GM18519 (cell line): Measurements from ENCODE around the gene LMOD1.

Source experiments
- ATAC-seq: cut with Tn5 transposase; IDR thresholded peaks from one replicate; pipeline ENCODE4 v1.9.1; 2021; ENCODE audit warnings: mild to moderate bottlenecking, moderate library complexity; ENCODE audit not compliant: unreplicated experiment, low FRiP score

Gene LMOD1

DNA sequence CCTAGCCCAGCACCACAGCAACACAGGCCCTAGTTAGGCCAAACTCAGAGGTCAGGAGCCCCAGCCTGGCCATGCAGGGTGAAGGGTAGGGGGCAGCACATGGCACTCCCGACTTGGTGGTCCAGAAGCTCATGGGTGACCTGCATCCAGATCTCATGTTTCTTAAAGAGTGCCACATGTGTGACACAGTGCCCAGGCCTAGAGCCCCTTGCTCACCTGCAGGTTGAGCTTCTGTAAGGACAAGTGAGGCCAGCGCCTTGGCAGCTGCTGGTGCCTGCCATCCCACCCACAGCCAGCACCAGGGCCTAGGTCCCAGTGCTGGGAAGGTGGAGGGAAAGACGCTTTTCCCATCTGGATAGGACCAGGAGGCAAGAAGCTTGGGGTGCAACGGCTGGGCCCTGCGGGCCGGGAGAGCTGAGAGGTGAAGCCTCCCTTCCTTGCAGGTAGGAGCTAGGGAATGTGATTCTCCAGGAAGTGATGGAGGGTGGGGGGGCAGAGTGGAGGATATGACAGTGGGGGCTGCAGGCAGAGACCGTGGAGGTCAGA lies 51.2 kb downstream of the LMOD1 start:
- no peak for ATAC-seq

- ATAC-seq: no peak
Observed at GRCh38 chr1:201894343-201895119, 51.8 kb downstream of the LMOD1 start.

DNA sequence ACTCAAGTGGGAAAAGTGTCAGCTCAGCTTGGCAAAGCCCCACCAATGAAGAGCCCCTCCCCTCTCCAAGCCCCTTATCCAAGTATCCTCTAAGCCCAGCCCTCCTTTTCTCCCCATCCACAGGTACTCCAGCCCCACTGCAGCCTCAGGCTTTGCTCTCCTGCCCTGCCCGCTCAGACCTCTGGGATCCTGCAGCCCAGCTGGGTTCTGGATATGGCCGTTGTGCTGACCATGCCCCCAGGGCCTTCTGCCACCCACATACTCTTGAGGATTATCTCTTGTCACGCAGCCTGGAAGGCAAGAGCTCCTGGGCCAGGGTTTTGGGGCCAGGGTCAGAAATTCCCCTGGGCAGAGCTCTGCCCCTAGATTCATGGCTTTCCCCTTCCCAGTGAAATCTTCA lies 52.9 kb downstream of the LMOD1 start:
- ATAC-seq: no peak

DNA sequence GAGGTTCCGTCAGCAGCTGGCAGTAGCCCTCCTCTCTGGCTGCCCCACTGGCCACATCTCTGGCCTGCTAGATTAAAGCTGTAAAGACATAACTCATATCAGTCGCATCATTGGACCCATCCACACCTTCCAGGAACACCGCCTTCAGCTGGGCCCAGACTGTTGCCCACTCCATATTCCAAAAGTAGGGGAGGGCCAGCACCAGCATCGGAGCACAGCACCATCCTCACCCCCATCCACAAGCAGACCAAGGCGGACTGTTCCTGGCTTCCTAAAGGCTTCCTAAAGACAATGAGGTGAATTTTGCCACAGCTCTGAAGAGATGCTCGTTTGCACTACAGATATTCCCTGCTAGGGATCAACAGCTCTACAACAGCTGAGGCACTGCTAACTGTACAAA lies 54.1 kb downstream of the LMOD1 start:
- no peak for ATAC-seq

- no peak for ATAC-seq
Observed at GRCh38 chr1:201891451-201892045, 54.8 kb downstream of the LMOD1 start.

GRCh38 chr1:201890806-201891450 lies 55.4 kb downstream of the LMOD1 start:
- ATAC-seq: no peak

DNA sequence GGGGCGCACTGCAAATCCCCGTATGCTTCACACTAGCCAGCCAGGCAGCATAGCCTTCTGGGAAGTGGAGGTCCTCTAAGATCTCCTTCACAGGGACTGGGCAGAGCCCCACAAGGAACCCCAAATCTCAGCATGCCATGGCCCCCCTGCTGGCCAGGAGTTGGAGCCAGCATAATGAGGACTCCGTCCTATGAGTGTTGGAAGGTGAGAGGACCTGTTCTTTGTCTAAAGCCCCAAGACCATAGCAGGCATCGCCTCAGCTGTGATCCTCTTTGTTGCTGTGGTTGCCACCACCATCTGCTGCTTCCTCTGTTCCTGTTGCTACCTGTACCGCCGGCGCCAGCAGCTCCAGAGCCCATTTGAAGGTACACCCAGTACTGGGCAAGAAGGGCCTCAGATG lies 56.1 kb downstream of the LMOD1 start:
- no peak for ATAC-seq

- no peak for ATAC-seq
Observed at GRCh38 chr1:201889090-201889968, 57.0 kb downstream of the LMOD1 start.

- no peak for ATAC-seq
Observed at GRCh38 chr1:201888282-201889089, 57.9 kb downstream of the LMOD1 start, which contains the start of gene SHISA4. Gene SHISA4, plus strand, starts transcription at chr1:201888898. Its CDS starts 97 bp downstream, at chr1:201888995.

DNA sequence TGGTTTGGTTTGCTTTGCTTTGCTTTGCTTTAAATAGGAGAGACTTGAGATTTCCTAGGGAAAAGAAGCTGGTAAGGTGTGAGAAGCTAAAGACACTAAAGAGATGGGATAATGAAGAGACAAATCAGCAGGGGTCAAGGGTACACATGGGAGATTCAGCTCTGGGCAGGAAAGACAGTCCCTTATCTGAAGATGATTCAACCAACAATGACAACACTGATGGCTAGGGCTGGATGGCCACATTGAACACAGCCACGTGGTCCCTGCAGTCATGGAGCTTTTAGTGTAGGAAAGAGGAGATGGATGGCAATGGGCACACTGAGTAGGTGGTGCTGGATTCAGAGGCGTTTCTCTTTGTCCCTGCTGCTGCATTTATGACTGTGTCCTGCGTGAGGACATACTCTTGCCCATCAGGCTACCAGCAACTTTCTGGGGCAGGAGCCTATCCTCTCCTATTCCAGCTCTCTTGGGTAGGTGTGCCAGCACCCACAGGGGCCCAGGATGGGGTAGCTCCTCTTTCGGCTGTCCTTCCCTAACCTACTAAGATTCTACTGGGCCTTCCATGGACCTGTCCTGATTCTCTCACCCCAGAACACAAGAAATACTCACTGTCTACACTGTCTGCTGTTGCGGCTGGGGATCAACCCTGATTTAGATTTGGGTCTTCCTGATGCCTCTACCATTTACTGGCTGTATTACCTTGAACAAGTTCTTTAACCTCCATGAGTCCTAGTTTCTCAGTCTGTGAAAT lies 59.1 kb downstream of the LMOD1 start:
- no peak for ATAC-seq

- ATAC-seq: no peak
Observed at GRCh38 chr1:201886103-201886885, 60.1 kb downstream of the LMOD1 start.

GRCh38 chr1:201885531-201886075 lies 60.7 kb downstream of the LMOD1 start:
- ATAC-seq: no peak

DNA sequence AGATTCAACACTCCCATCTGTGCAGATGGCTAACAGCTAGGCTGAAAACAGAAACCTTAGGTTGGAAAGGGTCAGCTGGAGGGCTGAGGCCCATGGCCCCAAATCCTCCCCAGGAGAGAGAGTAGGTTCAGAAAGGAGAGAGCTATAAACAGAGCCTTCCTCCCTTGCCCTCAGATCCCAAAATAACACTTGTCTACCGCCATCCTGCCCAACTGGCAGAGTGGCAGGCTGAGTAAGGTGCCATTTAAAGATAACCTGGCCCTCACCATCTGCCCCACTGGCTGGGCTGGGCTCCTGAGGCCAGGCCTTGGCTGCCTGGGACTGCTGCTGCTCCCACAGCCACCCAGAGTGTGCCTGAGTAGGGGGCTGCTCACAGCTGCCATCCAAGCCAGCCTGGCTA lies 61.9 kb downstream of the LMOD1 start:
- ATAC-seq: no peak

DNA sequence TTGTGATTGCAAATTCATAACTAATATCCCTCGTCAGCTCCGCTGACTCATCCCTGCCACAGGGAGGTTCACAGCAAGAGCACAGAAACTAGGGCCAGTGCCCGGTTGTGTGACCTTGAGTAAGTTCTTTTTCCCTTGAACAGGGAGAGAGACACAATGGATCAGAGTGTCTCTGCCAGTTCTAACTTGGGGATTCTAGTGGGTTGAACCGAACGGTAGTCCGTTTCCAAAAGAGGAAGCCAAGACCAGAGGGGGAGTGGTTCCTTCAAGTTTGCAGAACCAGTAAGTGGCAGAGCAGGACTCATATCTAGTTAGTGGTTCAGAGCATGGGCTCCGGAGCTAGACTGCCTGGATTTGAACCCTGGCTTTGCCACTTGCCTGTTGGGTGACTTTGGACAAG lies 62.6 kb downstream of the LMOD1 start:
- ATAC-seq: no peak

GRCh38 chr1:201883266-201883665 lies 63.1 kb downstream of the LMOD1 start:
- ATAC-seq: no peak

GRCh38 chr1:201882665-201883132 lies 63.6 kb downstream of the LMOD1 start:
- no peak for ATAC-seq

DNA sequence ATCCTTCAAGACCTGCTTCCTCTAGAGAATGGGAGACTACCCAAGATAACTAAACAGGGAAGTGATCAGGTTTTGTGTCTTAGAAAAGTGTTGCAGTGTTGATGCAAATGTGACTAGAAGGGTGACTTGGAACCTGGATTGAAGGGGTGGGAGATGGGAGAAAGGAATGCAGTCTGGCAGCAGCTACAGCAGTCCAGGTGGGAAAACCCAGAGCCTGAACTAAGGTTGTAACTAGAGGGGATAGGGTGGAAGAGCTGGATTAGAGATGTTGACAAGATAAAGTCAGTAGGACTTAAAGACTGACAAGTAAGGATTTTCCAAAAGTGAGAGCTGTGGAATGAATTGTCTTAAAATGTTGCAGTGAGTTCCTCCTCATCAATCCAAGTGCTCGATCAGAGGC lies 64.7 kb downstream of the LMOD1 start:
- no peak for ATAC-seq
